ENCODE measurements around the gene RNF19B. TPM values are rescaled to one million over a fixed set of nuclear protein-coding genes. Genes with fewer than 3 reads are reported as not detected.
"Not testable (repeated sequence)": the region's sequence is repeated elsewhere in the genome, so short reads cannot be mapped to it uniquely, and the experiment has no call there.

RNF19B gene
- total RNA-seq, 1 donor from 2014 or later: 9.7 TPM

DNA sequence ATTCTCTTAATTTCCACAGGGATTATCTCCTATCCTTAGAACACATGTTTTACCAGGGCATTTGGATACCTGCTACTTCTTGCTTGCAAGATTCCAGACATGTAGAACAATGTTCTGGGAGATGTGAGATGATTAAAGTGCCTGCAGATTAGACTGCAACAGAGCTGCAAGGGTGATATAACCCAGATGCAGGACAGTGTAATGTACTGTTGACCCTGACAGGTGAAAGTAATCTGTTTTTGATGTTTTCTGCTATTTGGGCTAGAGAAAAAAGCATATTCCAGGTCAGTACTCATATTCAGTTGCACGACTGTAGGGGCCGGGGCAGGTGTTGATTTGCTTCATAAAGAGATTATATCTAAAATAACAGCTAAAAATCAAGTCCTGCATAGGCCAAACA lies 36.3 kb downstream of the RNF19B start:
- no peak for DNase-seq

- DNase-seq: no peak
These were observed 37.2 kb downstream of the RNF19B start for GRCh38 chr1:32927441-32927840.

GRCh38 chr1:32926562-32926961 lies 38.0 kb downstream of the RNF19B start:
- DNase-seq: no peak

- DNase-seq: no peak
These were observed 39.0 kb downstream of the RNF19B start for GRCh38 chr1:32925403-32926162.

- DNase-seq: no peak
These were observed 39.7 kb downstream of the RNF19B start for GRCh38 chr1:32924881-32925344.

DNA sequence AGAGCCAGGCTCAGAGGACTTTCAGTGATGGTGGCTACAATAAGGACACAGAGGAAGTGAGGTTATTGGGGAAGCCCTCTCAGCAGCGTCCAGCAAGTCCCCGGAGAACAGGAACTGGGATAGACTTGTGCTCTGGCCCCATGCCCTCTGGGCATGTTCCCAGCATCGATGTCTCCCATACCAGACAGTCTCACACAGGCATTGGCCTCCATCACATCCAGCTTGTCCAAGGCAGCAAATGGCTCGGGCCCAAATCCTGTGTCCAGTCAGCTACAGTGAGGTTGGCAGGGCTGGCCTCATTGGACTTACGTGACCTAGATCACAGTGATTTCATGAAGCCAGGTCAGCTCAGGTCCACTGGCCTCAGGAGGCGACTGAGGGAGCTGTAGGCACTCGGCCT lies 43.8 kb downstream of the RNF19B start:
- DNase-seq: no peak

DNA sequence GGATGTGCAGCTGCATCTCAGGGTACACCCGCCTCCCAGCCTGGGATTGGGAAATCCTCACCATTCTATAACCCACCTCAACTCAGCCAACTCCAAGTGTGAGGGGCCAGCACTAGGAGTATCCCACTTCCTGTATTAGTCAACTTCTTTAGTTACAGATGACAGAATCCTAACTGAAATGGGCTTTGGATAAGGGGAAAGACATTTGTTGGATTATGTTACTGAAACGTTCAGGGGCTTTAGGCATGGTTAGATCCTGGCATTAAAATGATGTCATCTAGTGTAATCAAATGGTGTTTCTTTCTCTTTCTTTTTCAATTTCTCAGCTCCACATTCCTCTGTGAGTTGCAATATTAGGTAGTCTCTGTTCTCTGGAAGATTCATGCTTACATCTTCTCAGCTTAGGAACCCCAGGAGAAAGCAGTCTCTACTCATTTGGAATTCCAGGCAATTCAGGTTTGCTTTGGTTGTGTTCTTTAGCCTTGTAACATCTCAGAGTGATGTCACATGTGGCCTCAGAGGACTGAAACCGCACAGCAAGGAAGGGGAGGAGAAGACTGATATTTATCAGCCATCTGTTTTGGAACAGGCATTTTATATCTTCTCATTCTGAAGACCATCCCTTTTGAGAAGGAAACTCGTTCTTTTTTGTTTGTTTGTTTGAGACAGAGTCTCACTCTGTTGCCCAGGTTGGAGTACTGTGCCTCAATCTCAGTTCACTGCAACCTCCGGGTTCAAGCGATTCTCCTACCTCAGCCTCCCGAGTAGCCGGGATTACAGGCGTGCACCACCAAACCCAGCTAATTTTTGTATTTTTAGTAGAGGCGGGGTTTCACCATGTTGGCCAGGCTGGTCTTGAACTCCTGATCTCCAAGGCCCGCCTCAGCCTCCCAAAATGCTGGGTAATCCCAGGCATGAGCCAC lies 44.5 kb downstream of the RNF19B start:
- DNase-seq: peak; percentile 7

GRCh38 chr1:32918179-32918578 lies 46.4 kb downstream of the RNF19B start:
- DNase-seq: no peak

GRCh38 chr1:32917521-32917920 lies 47.1 kb downstream of the RNF19B start:
- DNase-seq: no peak

DNA sequence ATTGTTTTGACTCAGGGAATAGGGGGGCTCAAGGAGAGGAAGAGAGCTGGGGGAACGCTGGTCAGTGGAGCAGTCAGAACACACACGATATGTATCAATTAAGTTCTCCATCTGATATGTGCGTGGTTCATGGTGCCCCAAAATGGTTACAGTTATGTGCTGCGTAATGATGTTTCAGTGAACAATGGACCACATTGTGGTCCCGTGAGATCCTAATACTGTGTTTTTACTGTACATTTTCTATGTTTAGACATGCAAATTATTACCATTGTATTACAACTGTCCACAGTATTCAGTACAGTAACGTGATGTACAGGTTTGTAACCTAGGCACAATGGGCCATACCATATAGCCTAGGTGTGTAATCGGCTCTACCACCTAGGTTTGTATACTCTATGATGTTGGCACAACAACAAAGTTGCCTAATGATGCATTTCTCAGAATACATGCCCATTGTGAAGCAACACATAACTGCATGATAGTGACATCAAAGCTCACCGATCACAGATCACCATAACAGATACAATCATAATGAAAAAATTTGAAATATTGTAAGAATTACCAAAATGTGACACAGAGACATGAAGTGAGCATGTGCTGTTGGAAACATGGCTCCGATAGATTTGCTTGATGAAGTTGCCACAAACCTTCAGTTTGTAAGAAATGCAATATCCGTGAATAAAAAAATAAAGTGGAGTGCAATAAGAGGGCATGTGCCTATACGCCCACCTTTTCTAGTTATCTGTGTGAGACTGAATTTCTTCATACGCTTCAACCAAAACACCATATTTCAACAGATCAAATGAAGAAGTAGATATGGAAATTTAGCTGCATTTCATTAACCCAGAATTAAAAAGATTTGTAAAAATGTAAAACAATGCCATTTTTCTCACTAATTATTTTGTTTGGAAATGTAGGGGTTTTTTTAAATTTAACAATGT lies 48.6 kb downstream of the RNF19B start:
- no peak for DNase-seq

- DNase-seq: no peak
These were observed 54.3 kb downstream of the RNF19B start for GRCh38 chr1:32910319-32910718.

DNA sequence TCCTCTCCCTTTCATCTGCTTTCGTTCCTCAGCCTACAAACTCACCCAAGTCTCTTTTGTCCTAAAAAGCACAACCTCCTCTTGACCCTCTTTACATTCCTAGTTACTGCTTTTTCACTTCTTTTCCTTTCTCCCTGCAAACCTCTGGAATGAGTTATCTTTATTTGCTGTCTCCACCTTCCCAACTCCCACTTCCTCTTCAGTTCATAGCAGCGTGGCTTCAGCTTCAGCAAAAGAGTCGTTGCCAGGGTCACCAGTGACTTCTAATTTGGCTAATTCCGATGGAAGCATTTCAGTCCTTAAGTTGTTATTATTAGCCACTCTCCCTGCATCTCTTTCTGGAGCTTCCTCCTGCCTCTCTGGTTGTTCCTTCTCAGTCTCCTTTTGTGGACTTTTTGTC lies 57.2 kb downstream of the RNF19B start:
- no peak for DNase-seq

GRCh38 chr1:32906654-32907053 lies 58.0 kb downstream of the RNF19B start:
- DNase-seq: no peak

DNA sequence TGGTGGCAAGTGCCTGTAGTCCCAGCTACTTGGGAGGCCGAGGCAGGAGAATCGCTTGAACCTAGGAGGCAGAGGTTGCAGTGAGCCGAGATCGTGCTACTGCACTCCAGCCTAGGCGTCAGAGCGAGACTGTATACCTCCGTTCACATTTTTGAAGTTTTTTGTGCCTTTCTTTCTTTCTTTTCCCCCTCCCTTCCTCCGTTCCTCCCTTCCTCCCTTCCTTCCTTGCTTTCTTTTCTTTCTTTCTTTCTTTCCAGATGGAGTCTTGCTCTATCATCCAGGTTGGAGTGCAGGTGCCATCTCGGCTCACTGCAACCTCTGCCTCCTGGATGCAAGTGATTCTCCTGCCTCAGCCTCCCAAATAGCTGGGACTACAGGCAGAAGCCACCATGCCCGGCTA lies 59.0 kb downstream of the RNF19B start:
- not testable (repeated sequence) for DNase-seq

GRCh38 chr1:32904797-32905196 lies 59.8 kb downstream of the RNF19B start:
- no peak for DNase-seq

DNA sequence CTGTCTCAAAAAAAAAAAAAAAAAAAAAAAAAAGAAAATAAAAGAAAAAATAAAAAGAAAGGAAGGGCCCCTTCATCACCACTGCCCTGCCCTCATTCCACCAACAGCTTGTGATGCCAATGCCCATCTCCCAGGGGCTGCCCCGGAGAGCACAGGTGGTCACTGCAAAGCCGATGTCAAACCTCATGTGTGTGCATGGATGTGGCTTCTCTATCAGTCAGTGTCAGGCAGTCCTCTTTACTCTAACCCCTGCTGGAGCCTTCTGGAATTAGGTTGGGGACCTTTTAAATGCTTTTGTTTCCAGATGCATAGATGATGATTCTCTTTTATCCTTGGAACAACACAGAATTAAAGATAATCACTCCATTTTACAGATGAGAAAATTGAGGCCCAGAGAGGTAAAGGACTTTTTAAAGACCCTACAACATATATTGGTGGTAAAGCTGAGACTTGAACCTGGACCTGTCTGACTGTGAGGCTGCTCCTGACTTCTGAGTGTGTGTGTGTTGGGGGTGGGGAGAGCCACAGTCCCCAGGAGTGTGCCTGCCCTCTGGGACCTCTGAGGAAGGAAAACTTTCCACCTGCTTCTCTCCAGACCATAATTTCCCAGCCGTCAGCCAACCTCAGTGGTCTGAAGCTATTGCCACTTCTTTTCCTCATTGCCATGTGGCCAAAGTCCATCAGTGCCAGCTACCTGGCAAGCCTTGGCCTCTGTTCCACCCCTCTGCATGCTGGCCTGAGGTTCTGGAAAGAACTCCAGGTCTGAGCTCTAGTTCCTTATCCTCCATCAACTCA lies 60.4 kb downstream of the RNF19B start:
- DNase-seq: no peak

DNA sequence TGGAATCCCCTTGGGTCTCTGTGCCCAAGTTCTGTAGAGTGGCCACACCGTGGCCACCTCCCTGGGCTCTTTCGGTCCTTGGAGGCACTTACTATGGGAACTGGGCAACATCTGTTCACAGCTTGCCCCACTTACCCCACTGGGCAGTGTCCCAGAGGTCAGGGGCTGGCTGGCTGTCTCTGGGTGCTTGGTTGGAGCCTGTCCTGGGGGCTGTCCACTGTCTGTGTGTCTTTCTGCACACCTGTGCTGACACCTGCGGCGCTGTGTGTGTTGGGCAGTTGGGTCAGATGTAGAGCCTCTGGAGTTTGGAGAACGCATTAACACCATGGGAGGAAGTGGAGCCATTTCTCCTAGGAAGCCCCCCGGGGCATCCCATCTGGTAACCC lies 62.1 kb downstream of the RNF19B start:
- no peak for DNase-seq

DNA sequence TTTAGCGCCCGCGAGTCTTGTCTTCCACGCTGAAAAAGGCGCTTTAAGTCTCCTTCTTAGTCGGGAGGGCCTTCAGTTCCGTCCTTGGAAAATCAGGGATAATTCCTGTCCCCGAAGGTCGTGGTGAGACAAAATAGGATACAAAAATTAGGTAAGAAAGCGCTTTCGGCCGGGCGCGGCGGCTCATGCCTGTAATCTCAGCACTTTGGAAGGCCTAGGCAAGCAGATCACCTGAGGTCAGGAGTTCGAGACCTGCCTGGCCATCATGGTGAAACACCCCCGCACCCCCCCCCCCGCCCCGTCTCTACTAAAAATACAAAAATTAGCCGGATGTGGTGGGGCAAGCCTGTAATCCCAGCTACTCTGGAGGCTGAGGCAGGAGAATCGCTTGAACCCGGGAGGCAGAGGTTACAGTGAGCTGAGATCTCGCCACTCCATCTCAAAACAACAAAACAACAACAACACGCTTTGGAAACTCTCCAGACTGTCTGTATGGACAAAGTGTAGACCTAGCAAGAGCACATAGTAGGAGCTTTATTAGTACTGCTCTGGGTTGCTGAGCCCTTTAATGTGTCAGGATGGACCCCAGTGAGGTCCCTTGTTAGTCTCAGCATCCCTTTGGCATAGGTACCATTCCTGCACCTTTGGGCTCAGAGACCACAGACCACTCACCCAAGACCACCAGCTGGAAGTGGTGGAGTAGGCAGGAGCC lies 62.6 kb downstream of the RNF19B start:
- no peak for DNase-seq

DNA sequence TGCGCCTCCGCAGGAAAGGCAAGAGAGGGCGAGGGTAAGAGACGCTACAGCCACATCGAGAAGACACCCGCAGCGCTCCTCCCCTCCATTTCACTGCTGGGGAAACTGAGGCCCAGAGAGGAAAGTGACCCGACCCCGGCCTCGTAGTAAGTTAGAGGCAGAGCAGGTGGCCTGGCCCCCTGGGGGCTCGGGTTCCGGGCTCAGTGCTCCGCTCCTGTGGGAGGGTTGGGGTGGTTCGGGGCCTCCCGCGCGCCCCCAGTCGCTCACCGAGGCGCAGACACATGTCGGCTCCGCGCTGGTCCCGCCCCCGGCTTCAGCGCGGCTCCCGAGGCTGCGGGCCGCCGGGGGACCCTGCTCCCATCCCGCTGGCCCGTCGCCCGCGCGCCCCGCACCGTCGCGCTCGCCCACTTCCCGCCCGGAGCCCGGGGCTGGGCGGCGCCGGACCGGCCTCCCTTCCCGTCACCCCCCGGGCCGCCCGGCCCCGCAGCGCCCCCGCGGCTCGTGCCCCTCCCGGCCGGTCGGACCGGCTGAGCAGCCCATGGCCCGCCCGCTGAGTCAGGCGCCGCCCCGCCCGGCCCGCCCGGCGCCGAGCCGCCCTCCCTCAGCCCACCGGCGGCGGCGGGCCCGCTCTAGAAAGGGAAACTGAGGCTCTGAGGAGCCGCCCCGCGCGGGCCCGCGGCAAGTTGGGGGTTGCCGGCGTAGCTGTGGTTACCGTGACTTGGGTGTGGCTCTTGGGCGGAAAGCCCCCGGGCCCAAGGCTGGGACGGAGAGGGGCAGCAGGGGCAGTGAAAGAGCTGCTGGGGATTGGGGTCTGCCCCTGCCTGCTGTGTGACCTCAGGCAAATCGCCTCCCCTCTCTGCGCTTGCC lies 63.4 kb downstream of the RNF19B start, which contains the start of gene TMEM54:
TMEM54 (minus strand) TSS at position 434 of the 867 bp plus-strand sequence; CDS start at position 283, 151 bp downstream.
- DNase-seq: no peak

All from skin of body (tissue), 2 donors.